H1 (cell line): ENCODE data around the gene SF3B6. TPM values are rescaled to one million over a fixed set of nuclear protein-coding genes. Genes with fewer than 3 reads are reported as not detected.
A peak's percentile ranks its signal among the peaks of the same experiment; 100 is the strongest.

Experiments used
- CTCF ChIA-PET: fragments of 300-600 bp; sonication (Branson Sonifier 250); formaldehyde crosslinking; loops from one replicate; lab custom pipeline; 2021; ENCODE audit not compliant: partially characterized antibody; lab: Charles Lee
- POLR2A ChIA-PET: fragments of 300-600 bp; sonication (Branson Sonifier 250); formaldehyde crosslinking; loops from one replicate; lab custom pipeline; 2021; ENCODE audit warnings: inconsistent platforms; ENCODE audit not compliant: partially characterized antibody; lab: Charles Lee
- DNase-seq, 2 experiments: peaks; one replicate each; pipeline versions ENCODE4 v3.0.0 to v3.0.0-alpha.2; 2010 to 2022; ENCODE audit warnings: low spot score in 2 of 2, low read depth in 1 of 2, mixed read lengths in 1 of 2
- FAIRE-seq: peaks from 2 replicates; lab custom pipeline; 2011; peaks lifted over from hg19 to GRCh38; lab: Jason Lieb, UNC
- H2AFZ ChIP-seq: 2 replicates; pipeline ENCODE4 v1.8.1; 2012; ENCODE audit warnings: low read length, inconsistent platforms
- H2AK5ac ChIP-seq: 2 replicates; pipeline ENCODE4 v1.6.1; 2013; ENCODE audit warnings: low read depth, low read length
- H2BK120ac ChIP-seq: replicated peaks from 2 replicates; pipeline ENCODE3; 2013; ENCODE audit warnings: low read depth, low read length, inconsistent platforms
- H2BK12ac ChIP-seq: 2 replicates; pipeline ENCODE4 v1.6.1; 2013; ENCODE audit warnings: low read depth, low read length
- H2BK15ac ChIP-seq: 2 replicates; pipeline ENCODE4 v1.6.1; 2013; ENCODE audit warnings: low read length
- H2BK20ac ChIP-seq: 2 replicates; pipeline ENCODE4 v1.6.1; 2013; ENCODE audit warnings: low read length
- H2BK5ac ChIP-seq: 2 replicates; pipeline ENCODE4 v1.6.1; 2013; ENCODE audit warnings: low read depth, low read length
- H3K14ac ChIP-seq: 2 replicates; pipeline ENCODE4 v1.6.1; 2013; ENCODE audit warnings: inconsistent platforms; ENCODE audit not compliant: insufficient read length
- H3K18ac ChIP-seq: 2 replicates; pipeline ENCODE4 v1.6.1; 2013; ENCODE audit warnings: low read length; ENCODE audit errors: extremely low read depth
- H3K23ac ChIP-seq: 2 replicates; pipeline ENCODE4 v1.6.1; 2013; ENCODE audit warnings: inconsistent platforms; ENCODE audit not compliant: insufficient read length
- H3K23me2 ChIP-seq: 2 replicates; pipeline ENCODE4 v1.6.1; 2013; ENCODE audit warnings: low read depth, low read length
- H3K27ac ChIP-seq: 2 replicates; pipeline ENCODE4 v1.6.1; 2011; ENCODE audit warnings: low read depth, low read length, inconsistent platforms
- H3K27me3 ChIP-seq, 4 experiments: replicated peaks in 1 of 4; 1 replicate in 1 of 4; 2 replicates in 3 of 4; pipeline versions ENCODE4 v1.6.1 to v1.8.1; 2011 to 2013; ENCODE audit warnings: low read length in 3 of 4, mild to moderate bottlenecking in 3 of 4, inconsistent platforms in 2 of 4, mixed read lengths in 2 of 4, moderate library complexity in 1 of 4; ENCODE audit not compliant: control insufficient read depth in 3 of 4, insufficient read depth in 3 of 4; ENCODE audit errors: extremely low read depth in 1 of 4
- H3K36me3 ChIP-seq, 4 experiments: 2 replicates each; pipeline versions ENCODE4 v1.6.1 to v1.8.1; 2011 to 2013; ENCODE audit warnings: mild to moderate bottlenecking in 4 of 4, low read length in 3 of 4, moderate library complexity in 2 of 4, control low read depth in 1 of 4, inconsistent platforms in 1 of 4; ENCODE audit not compliant: insufficient read depth in 4 of 4, control insufficient read depth in 2 of 4
- H3K4ac ChIP-seq: replicated peaks from 2 replicates; pipeline ENCODE3; 2013; ENCODE audit warnings: low read length, low read depth, mixed read lengths, inconsistent platforms; ENCODE audit not compliant: insufficient read length
- H3K4me1 ChIP-seq, 4 experiments: replicated peaks in 1 of 4; 1 replicate in 1 of 4; 2 replicates in 3 of 4; pipeline versions ENCODE4 v1.6.1 to v1.8.1; 2011 to 2013; ENCODE audit warnings: low read length in 3 of 4, inconsistent platforms in 2 of 4, mixed read lengths in 1 of 4; ENCODE audit not compliant: insufficient read depth in 4 of 4, control insufficient read depth in 3 of 4
- H3K4me2 ChIP-seq, 2 experiments: 2 replicates each; pipeline versions ENCODE4 v1.6.1 to v1.8.1; 2011 to 2013; ENCODE audit warnings: low read depth in 2 of 2, low read length in 2 of 2, control low read depth in 1 of 2, inconsistent platforms in 1 of 2, mild to moderate bottlenecking in 1 of 2; ENCODE audit not compliant: insufficient read depth in 1 of 2
- H3K4me3 ChIP-seq, 4 experiments: fragments of 200-600, 300-600 bp in 1 of 4; sonication (generic), shearing (Covaris generic), sonication (Bioruptor Twin) in 1 of 4; 2 replicates each; pipeline versions ENCODE4 v1.5.1 to v1.8.1; 2011 to 2016; ENCODE audit warnings: low read length in 4 of 4, low read depth in 3 of 4, control low read depth in 2 of 4, inconsistent platforms in 2 of 4, mild to moderate bottlenecking in 2 of 4, mixed read lengths in 1 of 4, moderate library complexity in 1 of 4; ENCODE audit not compliant: insufficient read depth in 2 of 4; ENCODE audit errors: extremely low read depth in 1 of 4
- H3K56ac ChIP-seq: replicated peaks from 2 replicates; pipeline ENCODE3; 2013; ENCODE audit warnings: low read depth, mild to moderate bottlenecking, mixed read lengths, low read length, inconsistent platforms; ENCODE audit not compliant: insufficient read length
- H3K79me1 ChIP-seq: 2 replicates; pipeline ENCODE4 v1.6.1; 2013; ENCODE audit warnings: low read depth, low read length, control low read depth
- H3K79me2 ChIP-seq, 2 experiments: 2 replicates each; pipeline versions ENCODE4 v1.6.1 to v1.8.1; 2012 to 2013; ENCODE audit warnings: low read length in 2 of 2, mild to moderate bottlenecking in 2 of 2, inconsistent platforms in 1 of 2; ENCODE audit not compliant: insufficient read depth in 2 of 2, control insufficient read depth in 1 of 2
- H3K9ac ChIP-seq, 4 experiments: replicated peaks in 1 of 4; 1 replicate in 1 of 4; 2 replicates in 3 of 4; pipeline versions ENCODE4 v1.6.1 to v1.8.1; 2011 to 2013; ENCODE audit warnings: low read depth in 3 of 4, low read length in 3 of 4, control low read depth in 2 of 4, mild to moderate bottlenecking in 2 of 4, moderate library complexity in 2 of 4, inconsistent platforms in 1 of 4; ENCODE audit errors: extremely low read depth in 1 of 4
- H3K9me3 ChIP-seq, 2 experiments: 2 replicates each; pipeline versions ENCODE4 v1.6.1 to v1.8.1; 2012 to 2013; ENCODE audit warnings: mild to moderate bottlenecking in 2 of 2, moderate library complexity in 2 of 2, control low read depth in 1 of 2, inconsistent platforms in 1 of 2, low read depth in 1 of 2, low read length in 1 of 2, mixed read lengths in 1 of 2; ENCODE audit not compliant: insufficient read depth in 2 of 2
- H4K20me1 ChIP-seq, 2 experiments: replicated peaks in 1 of 2; 2 replicates each; pipeline versions ENCODE3 to v1.8.1; 2011 to 2013; ENCODE audit warnings: inconsistent platforms in 2 of 2, low read length in 2 of 2, mild to moderate bottlenecking in 1 of 2; ENCODE audit not compliant: insufficient read depth in 2 of 2, control insufficient read depth in 1 of 2
- H4K5ac ChIP-seq: 2 replicates; pipeline ENCODE4 v1.6.1; 2013; ENCODE audit warnings: low read length, low read depth, mixed read lengths, inconsistent platforms; ENCODE audit not compliant: insufficient read length
- H4K8ac ChIP-seq: 2 replicates; pipeline ENCODE4 v1.8.0; 2013; ENCODE audit warnings: mild to moderate bottlenecking, moderate library complexity, low read length, inconsistent platforms; ENCODE audit not compliant: insufficient read depth; ENCODE audit errors: extremely low read depth
- H4K91ac ChIP-seq: replicated peaks from 2 replicates; pipeline ENCODE3; 2013; ENCODE audit warnings: low read length, mixed read lengths, inconsistent platforms; ENCODE audit not compliant: insufficient read length
- BCL11A ChIP-seq, 2 experiments: IDR thresholded peaks; one replicate each; pipeline ENCODE4 v1.6.1; 2011; ENCODE audit warnings: low read depth in 2 of 2, low read length in 2 of 2, mild to moderate bottlenecking in 2 of 2
- FOSL1 ChIP-seq: IDR thresholded peaks from 2 replicates; pipeline ENCODE4 v1.6.1; 2011; ENCODE audit warnings: mild to moderate bottlenecking, low read depth, low read length, moderate library complexity; ENCODE audit not compliant: insufficient read depth
- HDAC6 ChIP-seq: IDR thresholded peaks from one replicate; pipeline ENCODE4 v1.7.1; 2012; ENCODE audit warnings: low read depth, mild to moderate bottlenecking, inconsistent platforms, low read length, moderate library complexity
- KDM5A ChIP-seq: fragments of 200-600 bp; IDR thresholded peaks from 2 replicates; pipeline ENCODE4 v1.7.1; 2012; ENCODE audit warnings: mild to moderate bottlenecking, low read length, inconsistent platforms, mixed read lengths
- MAFK ChIP-seq: IDR thresholded peaks from 2 replicates; pipeline ENCODE4 v1.6.1; 2012; ENCODE audit warnings: low read depth, mild to moderate bottlenecking, improper control_type of control experiment, low read length
- NANOG ChIP-seq: IDR thresholded peaks from 2 replicates; pipeline ENCODE4 v1.6.1; 2011; ENCODE audit warnings: low read length, low read depth, mild to moderate bottlenecking, inconsistent platforms; ENCODE audit not compliant: insufficient read depth, poor library complexity, severe bottlenecking
- PHF8 ChIP-seq: fragments of 200-600 bp; sonication (generic); conservative IDR thresholded peaks from 2 replicates; pipeline ENCODE4 v1.7.1; 2012; ENCODE audit warnings: low read depth, mild to moderate bottlenecking, inconsistent platforms, low read length, moderate library complexity
- POLR2AphosphoS5 ChIP-seq: IDR thresholded peaks from 2 replicates; pipeline ENCODE4 v1.6.1; 2011; ENCODE audit warnings: low read depth, low read length
- RXRA ChIP-seq: IDR thresholded peaks from 2 replicates; pipeline ENCODE4 v1.6.1; 2011; ENCODE audit warnings: low read depth, mild to moderate bottlenecking, low read length, moderate library complexity; ENCODE audit not compliant: insufficient read depth
- SIX5 ChIP-seq: IDR thresholded peaks from 2 replicates; pipeline ENCODE4 v1.6.1; 2011; ENCODE audit warnings: mild to moderate bottlenecking, low read depth, low read length
- SP1 ChIP-seq: IDR thresholded peaks from 2 replicates; pipeline ENCODE4 v1.6.1; 2011; ENCODE audit warnings: low read depth, low read length
- SUZ12 ChIP-seq: fragments of 200-600 bp; sonication (generic); IDR thresholded peaks from 2 replicates; pipeline ENCODE4 v1.6.1; 2012; ENCODE audit warnings: mild to moderate bottlenecking, inconsistent platforms, low read length, moderate library complexity, mixed read lengths
- USF2 ChIP-seq: IDR thresholded peaks from 2 replicates; pipeline ENCODE4 v1.6.1; 2011; ENCODE audit warnings: low read length, improper control_type of control experiment
- WGBS, 2 experiments: shearing (Covaris generic) in 1 of 2; methylation state at CpG; one replicate each; pipeline versions ENCODE4 v1.1.6 to v1.1.7; 2013 to 2015; ENCODE audit warnings: low lambda C conversion rate in 2 of 2, mixed read lengths in 2 of 2, inconsistent platforms in 1 of 2, low coverage in 1 of 2, missing lambda C conversion rate in 1 of 2; ENCODE audit not compliant: insufficient replicate concordance in 2 of 2, insufficient coverage in 1 of 2, insufficient read length in 1 of 2; ENCODE audit errors: extremely low coverage in 1 of 2, missing lambda C conversion rate in 1 of 2; 5-methylcytosine and 5-hydroxymethylcytosine counted together
- polyA plus RNA-seq, 7 experiments: library from polyadenylated mRNA; depleted of rRNA in 3 of 7; stranded (reverse) in 5 of 7; unstranded in 2 of 7; fragments of >200 nt in 5 of 7; fragments of 200-250 nt in 2 of 7; gene quantifications; 1 replicate in 5 of 7; 2 replicates in 1 of 7; 4 replicates in 1 of 7; pipeline versions ENCODE4 v1.2.1 to v1.2.3, GENCODE V29; 2011 to 2013; ENCODE audit warnings: missing spikeins in 2 of 7, mixed read lengths in 2 of 7
- total RNA-seq: library from RNA; stranded (reverse); fragmentation: NEBNext Ultra II Directional; extraction: Animal tissue kit (Norgen Biotek cat#: 25700); gene quantifications from 2 replicates; pipeline ENCODE4 v1.2.1, GENCODE V29; 2021

The SF3B6 gene
- total and polyA plus RNA-seq, 2 of the 8 experiments (the other 6 are each of a cell fraction or from before 2014, with no cell fraction given) = 126 to 155 TPM

- CTCF ChIA-PET = interaction anchor here (0.9 to 4.3 kb wide), 15 partner anchors 10 to 343 kb away, joined by 3 to 25 read pairs (median 4); partner anchors contain the start of genes ATAD2B, FAM228A, ITSN2 and WDCP
- WGBS, 2 experiments = 29% methylated on average over 10 of the region's 11 CpGs; no CpG with 5 or more reads in 1 of the 2 experiments
Observed at GRCh38 chr2:24085200-24085489, 9.0 kb upstream of the SF3B6 start.

More at GRCh38 chr2:24085200-24085489, 9.0 kb upstream of the SF3B6 start:
- POLR2A ChIA-PET = interaction anchor here (1.1 to 3.1 kb wide), 12 partner anchors 9 to 276 kb away, joined by 3 to 24 read pairs (median 8); partner anchors contain the start of genes ATAD2B, ITSN2, SF3B6 and UBXN2A
- H3K36me3 ChIP-seq = peaks cover 9 to 17% (median 11%) of the 10 kb centered on the region in 4 experiments; a peak in 7 of 8 replicates
- H2BK20ac ChIP-seq = no peak overlapping the region
- H3K23ac ChIP-seq = no peak overlapping the region
- H3K9ac ChIP-seq = peak overlapping the region in 3 of 4 experiments; percentile 90 to 93 (median 90); a peak in 6 of 7 replicates
- H4K91ac ChIP-seq = peak overlapping the region; percentile 37
- no peak overlapping the region for H3K14ac ChIP-seq
- peak overlapping the region; percentile 27; the same call in 1 of the 2 replicates for H2BK5ac ChIP-seq
- 0 out of 2 replicates have a peak overlapping the region, but pooled peaks have one; percentile 93 for H2AFZ ChIP-seq
- peaks cover 4 to 11% (median 9%) of the 10 kb centered on the region in 4 experiments for H3K4me1 ChIP-seq
- H3K4ac ChIP-seq = no peak overlapping the region
- H3K4me3 ChIP-seq = peak overlapping the region; percentile 55 to 77 (median 66)
- H3K4me2 ChIP-seq = peak overlapping the region; percentile 80 to 94
- no peaks in the 10 kb centered on the region for H3K79me2 ChIP-seq
- H2BK15ac ChIP-seq = peak overlapping the region; percentile 1; the same call in 1 of the 2 replicates
- TF ChIP-seq SP1 = no peak
- no peak for TF ChIP-seq RXRA
- no peak for TF ChIP-seq POLR2AphosphoS5
- TF ChIP-seq FOSL1 = no peak
- TF ChIP-seq MAFK = no peak
- no peak for TF ChIP-seq HDAC6
- no peak for TF ChIP-seq SUZ12
- no peak for TF ChIP-seq PHF8
- TF ChIP-seq SIX5 = no peak
- TF ChIP-seq NANOG = no peak
- no peak for TF ChIP-seq KDM5A
- TF ChIP-seq BCL11A (IDR thresholded peaks at IDR 0.05; ENCODE audit: low read depth in 2 of 2, low read length in 2 of 2) = no peak
- no peak for TF ChIP-seq USF2
- H3K27ac ChIP-seq = peak overlapping the region; percentile 89
- no peaks in the 10 kb centered on the region for H3K79me1 ChIP-seq
- H4K20me1 ChIP-seq = no peaks in the 10 kb centered on the region
- no peak for FAIRE-seq
- peak overlapping the region; percentile 39 for H3K18ac ChIP-seq
- H3K27me3 ChIP-seq = no peaks in the 10 kb centered on the region
- no peak for DNase-seq
- H3K9me3 ChIP-seq = no peaks in the 10 kb centered on the region
- peak overlapping the region; percentile 19 for H2BK120ac ChIP-seq
- H3K56ac ChIP-seq = peak overlapping the region; percentile 43
- peak overlapping the region; percentile 74 for H4K5ac ChIP-seq
- H4K8ac ChIP-seq = peak overlapping the region; percentile 92; the same call in 1 of the 2 replicates
- no peak overlapping the region for H2AK5ac ChIP-seq
- H2BK12ac ChIP-seq = peak overlapping the region; percentile 77
- peaks cover 10% of the 10 kb centered on the region for H3K23me2 ChIP-seq
